Prostate gland (tissue), 2 donors: ENCODE results near the gene C11orf91. TPM values are rescaled to one million over a fixed set of nuclear protein-coding genes. Genes with fewer than 3 reads are reported as not detected.

Experiments used
- DNase-seq: peaks from one replicate; pipeline ENCODE4 v3.0.0-alpha.2; 2019; ENCODE audit warnings: low spot score
- H3K27ac ChIP-seq, 2 donors: fragments of 200-600 bp; sonication (generic); 2 replicates each; pipeline ENCODE4 v1.5.1; 2017 to 2019
- H3K27me3 ChIP-seq: fragments of 200-600 bp; sonication (generic); replicated peaks from 2 replicates; pipeline ENCODE4 v1.5.1; 2019; ENCODE audit not compliant: insufficient read depth
- H3K36me3 ChIP-seq, 2 donors: fragments of 200-600 bp; sonication (generic); 1 replicate in 1 of 2; 2 replicates in 1 of 2; pipeline versions ENCODE4 v1.5.1 to v1.8.1; 2017 to 2019
- H3K4me1 ChIP-seq: fragments of 200-600 bp; sonication (generic); replicated peaks from 2 replicates; pipeline ENCODE4 v1.5.1; 2019
- H3K4me3 ChIP-seq, 2 donors: fragments of 200-600 bp; sonication (generic); 2 replicates each; pipeline ENCODE4 v1.5.1; 2017 to 2019
- H3K9me3 ChIP-seq: fragments of 200-600 bp; sonication (generic); 2 replicates; pipeline ENCODE4 v1.5.1; 2017
- CTCF ChIP-seq, 4 experiments: fragments of 200-600 bp in 2 of 4; fragments of 450-650 bp in 2 of 4; sonication (generic) in 2 of 4; IDR thresholded peaks; 1 replicate in 3 of 4; 2 replicates in 1 of 4; pipeline ENCODE4 v1.5.1; 2016 to 2019; ENCODE audit warnings: antibody characterized with exemption in 4 of 4, mild to moderate bottlenecking in 2 of 4, moderate library complexity in 2 of 4
- POLR2A ChIP-seq: fragments of 450-650 bp; IDR thresholded peaks from one replicate; pipeline ENCODE4 v1.6.1; 2016; ENCODE audit warnings: antibody characterized with exemption, mild to moderate bottlenecking
- POLR2AphosphoS5 ChIP-seq: sonication (generic); formaldehyde crosslinking; IDR thresholded peaks from one replicate; pipeline ENCODE4 v1.6.1; 2017; ENCODE audit warnings: antibody characterized with exemption
- WGBS: methylation state at CpG from one replicate; pipeline ENCODE4 v1.1.5; 2018; 5-methylcytosine and 5-hydroxymethylcytosine counted together
- intact Hi-C: fragments of 100-400 bp; cut with DNase I; formaldehyde crosslinking; loops from one replicate; pipeline ENCODE4 v1.14.2; 2022
- total RNA-seq, 2 donors: library from RNA; depleted of rRNA; stranded (reverse); fragments of >200 nt; gene quantifications; one replicate each; pipeline ENCODE4 v1.1.0, GENCODE V29; 2016

Gene C11orf91
- total RNA-seq, 2 donors from 2014 or later: not detected

- WGBS: 92% methylated on average over 5 of the region's 5 CpGs
- no peaks in the 10 kb centered on the region for H3K9me3 ChIP-seq
- peaks cover 6% of the 10 kb centered on the region for H3K4me1 ChIP-seq
- no peak for DNase-seq
- intact Hi-C loops: no loop called here
- H3K4me3 ChIP-seq: no peak overlapping the region
- TF ChIP-seq POLR2A (no peak), POLR2AphosphoS5 (no peak), CTCF (IDR thresholded peaks at IDR 0.05) (no peak)
- H3K36me3 ChIP-seq: no peaks in the 10 kb centered on the region
- H3K27me3 ChIP-seq: no peaks in the 10 kb centered on the region
- no peak overlapping the region for H3K27ac ChIP-seq
Measured at GRCh38 chr11:33698921-33699320, 1.7 kb downstream of the C11orf91 start.

- Histone ChIP-seq H3K27ac (no peak overlapping the region), H3K4me1 (peaks cover 6% of the 10 kb centered on the region), H3K9me3 (no peaks in the 10 kb centered on the region), H3K4me3 (no peak overlapping the region), H3K27me3 (no peaks in the 10 kb centered on the region), H3K36me3 (no peaks in the 10 kb centered on the region)
- no peak for DNase-seq
- TF ChIP-seq POLR2A: no peak
- no peak for TF ChIP-seq CTCF (IDR thresholded peaks at IDR 0.05)
- no peak for TF ChIP-seq POLR2AphosphoS5
- intact Hi-C loops: no loop called here
- WGBS: 82% methylated on average over 3 of the region's 3 CpGs
Measured at GRCh38 chr11:33697997-33698396, 2.6 kb downstream of the C11orf91 start.

- intact Hi-C loops: no loop called here
- Histone ChIP-seq H3K4me1 (peaks cover 9% of the 10 kb centered on the region), H3K4me3 (no peak overlapping the region), H3K27ac (no peak overlapping the region), H3K36me3 (no peaks in the 10 kb centered on the region), H3K9me3 (no peaks in the 10 kb centered on the region), H3K27me3 (no peaks in the 10 kb centered on the region)
- DNase-seq: no peak
- 79% methylated on average over 6 of the region's 6 CpGs for WGBS
- TF ChIP-seq CTCF (IDR thresholded peaks at IDR 0.05): no peak
- no peak for TF ChIP-seq POLR2AphosphoS5
- TF ChIP-seq POLR2A: no peak
Measured at GRCh38 chr11:33696931-33697638, 3.5 kb downstream of the C11orf91 start.

- Histone ChIP-seq H3K4me1 (peaks cover 10% of the 10 kb centered on the region), H3K27ac (no peak overlapping the region)
- DNase-seq: no peak
Measured at GRCh38 chr11:33696411-33696810, 4.2 kb downstream of the C11orf91 start.

More at GRCh38 chr11:33696411-33696810, 4.2 kb downstream of the C11orf91 start:
- intact Hi-C loops: no loop called here
- no peaks in the 10 kb centered on the region for H3K36me3 ChIP-seq
- H3K9me3 ChIP-seq: no peaks in the 10 kb centered on the region
- no peaks in the 10 kb centered on the region for H3K27me3 ChIP-seq
- 45% methylated on average over 5 of the region's 5 CpGs for WGBS
- TF ChIP-seq POLR2A (no peak), POLR2AphosphoS5 (no peak), CTCF (IDR thresholded peaks at IDR 0.05) (no peak)
- H3K4me3 ChIP-seq: no peak overlapping the region
